ENCODE results near the gene RNU6-1.

RNU6-1 gene

DNA sequence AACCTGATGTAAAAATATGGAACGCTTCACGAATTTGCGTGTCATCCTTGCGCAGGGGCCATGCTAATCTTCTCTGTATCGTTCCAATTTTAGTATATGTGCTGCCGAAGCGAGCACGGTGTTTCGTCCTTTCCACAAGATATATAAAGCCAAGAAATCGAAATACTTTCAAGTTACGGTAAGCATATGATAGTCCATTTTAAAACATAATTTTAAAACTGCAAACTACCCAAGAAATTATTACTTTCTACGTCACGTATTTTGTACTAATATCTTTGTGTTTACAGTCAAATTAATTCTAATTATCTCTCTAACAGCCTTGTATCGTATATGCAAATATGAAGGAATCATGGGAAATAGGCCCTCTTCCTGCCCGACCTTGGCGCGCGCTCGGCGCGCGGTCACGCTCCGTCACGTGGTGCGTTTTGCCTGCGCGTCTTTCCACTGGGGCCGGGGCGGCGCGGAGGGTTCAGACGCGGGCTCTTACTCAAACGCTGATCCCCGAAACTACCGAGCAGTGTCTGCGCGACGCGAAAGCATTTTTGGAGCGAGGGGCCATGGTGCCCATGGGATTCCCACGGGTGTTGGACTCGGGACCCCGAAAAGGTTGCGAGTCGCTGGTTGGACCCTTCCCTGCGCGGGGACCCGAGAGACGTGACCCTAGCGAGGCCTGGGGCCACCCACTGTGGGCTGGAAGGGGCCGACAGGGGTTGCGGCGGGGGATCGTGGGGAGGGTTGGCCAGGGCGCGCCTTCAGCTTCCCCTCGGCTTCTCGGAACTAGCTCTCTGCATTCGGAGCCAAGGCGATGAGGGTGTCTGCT is at the start of gene RNU6-1:
RNU6-1 (minus strand) TSS at position 117 of the 820 bp plus-strand sequence.
- peak; percentile 92 for DNase-seq (ENCODE audit: low read depth in 1 of 2, low spot score in 1 of 2)

DNA sequence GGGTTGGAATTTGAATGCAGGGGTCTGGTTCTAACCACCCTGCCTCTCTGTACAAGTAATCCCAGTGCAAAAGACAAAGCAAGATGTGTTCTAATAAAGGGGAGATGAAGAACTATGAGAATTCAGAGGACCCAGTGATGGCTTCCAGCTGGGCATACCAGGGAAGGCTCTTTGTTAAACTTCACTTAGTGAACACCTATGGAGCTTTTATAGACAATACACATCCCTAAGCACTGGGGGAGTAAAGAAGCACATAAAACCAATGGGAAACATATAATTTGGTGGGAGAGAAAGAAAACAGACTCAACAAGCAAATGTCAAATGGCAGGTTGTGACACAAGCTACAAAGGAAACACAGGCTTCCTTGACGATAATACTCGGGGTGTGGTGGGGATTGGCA is 47.9 kb upstream of the RNU6-1 start:
- DNase-seq (ENCODE audit: low read depth in 1 of 2, low spot score in 1 of 2) = no peak

GRCh38 chr15:67885861-67886260 is 46.0 kb upstream of the RNU6-1 start:
- no peak for DNase-seq (ENCODE audit: low read depth in 1 of 2, low spot score in 1 of 2)

DNA sequence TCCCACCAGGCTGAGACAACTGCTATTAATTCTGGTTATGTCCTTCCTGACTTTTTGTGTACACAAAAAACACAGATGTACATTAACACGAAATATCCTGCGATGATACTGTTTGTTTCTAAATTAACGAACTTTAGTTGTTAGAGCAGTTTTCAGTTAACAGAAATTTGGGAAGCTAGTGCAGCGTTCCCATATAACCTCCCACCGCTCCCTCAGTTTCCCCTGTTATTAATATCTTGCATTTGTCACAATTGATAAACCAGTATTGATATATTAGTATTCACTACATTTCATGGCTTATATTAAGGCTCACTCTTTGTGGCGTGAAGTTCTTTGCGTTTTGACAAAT is 45.3 kb upstream of the RNU6-1 start:
- no peak for DNase-seq (ENCODE audit: low read depth in 1 of 2, low spot score in 1 of 2)

GRCh38 chr15:67884514-67885174 is 44.8 kb upstream of the RNU6-1 start:
- DNase-seq (ENCODE audit: low read depth in 1 of 2, low spot score in 1 of 2) = peak; percentile 35 to 38

DNA sequence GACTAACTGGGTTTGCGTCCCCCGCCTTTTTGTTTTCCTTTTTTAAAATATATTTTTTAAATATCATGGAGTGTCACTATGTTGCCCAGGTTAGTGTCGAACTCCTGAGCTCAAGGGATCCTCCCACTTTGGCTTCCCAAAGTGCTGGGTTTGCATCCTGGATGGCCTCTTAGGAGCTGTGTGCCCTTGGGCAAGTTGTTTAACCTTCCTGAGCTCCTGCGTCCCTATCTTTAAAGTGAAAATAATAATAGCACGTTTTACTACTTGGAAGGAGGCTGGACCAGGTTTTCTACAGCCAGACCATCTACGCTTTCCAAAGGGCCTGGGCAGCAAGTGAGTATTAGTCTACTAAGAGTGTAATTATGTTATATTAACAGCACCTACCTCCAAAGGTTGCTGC is 44.2 kb upstream of the RNU6-1 start:
- no peak for DNase-seq (ENCODE audit: low read depth in 1 of 2, low spot score in 1 of 2)

GRCh38 chr15:67883234-67883773 is 43.5 kb upstream of the RNU6-1 start:
- DNase-seq (ENCODE audit: low read depth in 1 of 2, low spot score in 1 of 2) = no peak

DNA sequence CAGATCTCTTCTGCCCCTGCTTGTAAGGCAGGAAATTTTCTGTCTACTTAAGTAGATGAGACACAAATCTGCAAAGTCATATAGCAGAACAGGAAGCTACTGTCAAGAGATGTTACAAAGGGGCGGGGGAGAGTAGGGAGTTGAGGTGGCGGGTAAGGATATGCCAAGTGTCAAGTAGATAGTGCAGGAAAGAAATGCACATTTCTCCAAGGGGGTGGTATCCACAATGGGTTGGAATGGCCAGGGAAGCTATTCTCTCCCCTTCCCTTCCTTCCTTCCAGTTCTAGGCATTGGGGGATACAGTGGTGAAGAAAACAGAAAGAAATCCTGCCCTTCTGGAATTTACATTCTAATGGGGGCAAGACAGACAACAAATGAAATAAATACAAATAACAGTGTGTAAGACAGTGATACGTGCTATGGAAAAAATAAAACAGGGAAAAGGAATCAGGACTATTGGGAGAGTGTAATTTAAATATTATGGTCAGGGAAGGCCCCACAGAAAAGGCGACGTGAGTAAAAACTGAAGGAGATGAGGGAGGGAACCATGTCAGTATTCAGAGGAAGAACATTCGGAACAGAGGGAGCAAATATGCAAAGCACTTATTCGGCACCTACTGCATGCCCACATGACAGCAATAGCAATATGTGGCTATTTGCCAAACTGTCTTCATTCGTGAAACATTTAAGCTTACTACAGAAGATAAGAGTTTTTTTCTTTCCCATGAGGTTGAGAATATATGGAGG is 42.8 kb upstream of the RNU6-1 start:
- DNase-seq (ENCODE audit: low read depth in 1 of 2, low spot score in 1 of 2) = no peak

GRCh38 chr15:67880651-67881182 is 40.9 kb upstream of the RNU6-1 start:
- DNase-seq (ENCODE audit: low read depth in 1 of 2, low spot score in 1 of 2) = no peak

- no peak for DNase-seq (ENCODE audit: low read depth in 1 of 2, low spot score in 1 of 2)
These were observed 39.7 kb upstream of the RNU6-1 start for GRCh38 chr15:67879440-67880129.

DNA sequence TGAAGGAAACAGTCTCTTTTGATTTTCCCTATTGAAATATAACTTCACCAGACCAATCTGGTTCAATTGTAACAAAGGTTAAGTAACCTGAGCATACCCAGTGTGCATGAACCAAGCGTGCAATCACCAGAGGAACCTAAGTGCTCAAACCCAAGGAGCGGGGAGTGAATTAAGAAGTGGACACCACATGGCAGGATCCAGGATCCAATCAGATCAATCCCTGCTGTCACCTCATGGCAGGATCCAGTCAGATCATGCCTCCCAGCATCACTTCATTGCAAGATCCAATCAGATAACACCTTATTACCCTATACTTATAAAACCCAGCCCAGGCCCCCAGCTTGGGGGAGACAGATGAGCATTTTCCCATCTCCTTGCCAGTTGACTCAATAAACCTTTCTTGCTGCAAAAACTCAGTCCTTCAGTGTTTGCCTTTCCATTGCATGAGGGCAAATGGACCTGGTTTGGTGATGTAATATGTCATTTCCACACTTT is 38.9 kb upstream of the RNU6-1 start:
- DNase-seq (ENCODE audit: low read depth in 1 of 2, low spot score in 1 of 2) = no peak

- DNase-seq (ENCODE audit: low read depth in 1 of 2, low spot score in 1 of 2) = no peak
These were observed 33.9 kb upstream of the RNU6-1 start for GRCh38 chr15:67873777-67874176.

- no peak for DNase-seq (ENCODE audit: low read depth in 1 of 2, low spot score in 1 of 2)
These were observed 31.1 kb upstream of the RNU6-1 start for GRCh38 chr15:67870868-67871408.

- DNase-seq (ENCODE audit: low read depth in 1 of 2, low spot score in 1 of 2) = no peak
These were observed 29.9 kb upstream of the RNU6-1 start for GRCh38 chr15:67869701-67870100.

- no peak for DNase-seq (ENCODE audit: low read depth in 1 of 2, low spot score in 1 of 2)
These were observed 25.9 kb upstream of the RNU6-1 start for GRCh38 chr15:67865766-67866165.

- no peak for DNase-seq (ENCODE audit: low read depth in 1 of 2, low spot score in 1 of 2)
These were observed 25.5 kb upstream of the RNU6-1 start for GRCh38 chr15:67865331-67865730.

GRCh38 chr15:67863442-67863987 is 23.7 kb upstream of the RNU6-1 start:
- DNase-seq (ENCODE audit: low read depth in 1 of 2, low spot score in 1 of 2) = peak; percentile 41 to 68

DNA sequence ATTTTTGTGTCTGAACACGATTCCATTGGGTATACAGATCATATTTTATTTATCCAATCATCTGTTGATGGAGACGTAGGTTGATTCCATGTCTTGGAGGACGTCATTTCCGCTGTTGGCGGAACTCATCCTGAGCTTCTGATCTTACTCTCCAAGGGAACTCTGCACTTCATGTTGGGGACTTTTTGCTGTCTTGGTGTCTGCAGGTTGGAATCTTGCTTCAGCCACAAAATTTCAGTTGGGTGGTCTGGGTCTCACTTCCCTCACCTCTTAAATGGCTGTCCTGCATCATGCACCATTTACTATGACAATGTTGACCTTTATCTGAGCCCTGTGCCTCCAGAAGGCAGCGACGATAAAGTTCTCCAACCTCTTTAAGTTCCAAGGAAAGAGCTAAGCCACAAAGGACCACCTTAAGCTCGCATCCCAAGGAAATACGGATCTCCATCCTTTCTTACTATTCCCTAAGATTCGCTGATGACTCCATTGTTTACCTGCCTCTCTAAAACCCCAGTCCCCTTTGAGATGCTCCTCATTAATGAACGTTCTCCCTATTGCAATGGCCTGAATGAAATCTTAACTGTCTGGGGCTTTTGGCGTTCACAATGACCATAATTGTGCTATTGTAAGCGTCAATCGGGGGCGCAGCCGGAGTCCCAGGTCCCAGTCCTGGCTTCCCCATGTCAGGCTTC is 23.1 kb upstream of the RNU6-1 start:
- DNase-seq (ENCODE audit: low read depth in 1 of 2, low spot score in 1 of 2) = no peak

DNA sequence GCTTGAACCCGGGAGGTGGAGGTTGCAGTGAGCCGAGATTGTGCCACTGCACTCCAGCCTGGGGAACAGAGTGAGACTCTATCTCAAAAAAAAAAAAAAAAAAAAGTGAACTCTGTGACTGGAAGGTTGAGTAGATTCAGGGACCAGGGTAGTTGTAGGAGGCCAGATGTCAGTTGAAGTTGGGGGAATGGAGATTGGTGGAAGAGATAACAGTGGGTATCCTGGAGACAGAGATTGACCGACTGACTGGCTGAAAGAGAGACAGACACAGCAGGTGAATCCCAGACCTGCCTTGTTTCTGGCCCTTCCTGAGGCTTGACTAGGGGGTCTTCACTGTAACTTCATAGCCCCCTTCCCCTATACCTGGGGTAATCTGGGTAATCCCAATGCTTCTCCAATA is 22.1 kb upstream of the RNU6-1 start:
- DNase-seq (ENCODE audit: low read depth in 1 of 2, low spot score in 1 of 2) = no peak
